GM18498 (cell line): ENCODE data around the gene RNF144A.

Experiments
- ATAC-seq: cut with Tn5 transposase; IDR thresholded peaks from one replicate; pipeline ENCODE4 v1.9.1; 2021; ENCODE audit warnings: mild to moderate bottlenecking, moderate library complexity; ENCODE audit not compliant: unreplicated experiment

RNF144A gene

GRCh38 chr2:7035884-7036283, 118.7 kb downstream of the RNF144A start:
- ATAC-seq = no peak

DNA sequence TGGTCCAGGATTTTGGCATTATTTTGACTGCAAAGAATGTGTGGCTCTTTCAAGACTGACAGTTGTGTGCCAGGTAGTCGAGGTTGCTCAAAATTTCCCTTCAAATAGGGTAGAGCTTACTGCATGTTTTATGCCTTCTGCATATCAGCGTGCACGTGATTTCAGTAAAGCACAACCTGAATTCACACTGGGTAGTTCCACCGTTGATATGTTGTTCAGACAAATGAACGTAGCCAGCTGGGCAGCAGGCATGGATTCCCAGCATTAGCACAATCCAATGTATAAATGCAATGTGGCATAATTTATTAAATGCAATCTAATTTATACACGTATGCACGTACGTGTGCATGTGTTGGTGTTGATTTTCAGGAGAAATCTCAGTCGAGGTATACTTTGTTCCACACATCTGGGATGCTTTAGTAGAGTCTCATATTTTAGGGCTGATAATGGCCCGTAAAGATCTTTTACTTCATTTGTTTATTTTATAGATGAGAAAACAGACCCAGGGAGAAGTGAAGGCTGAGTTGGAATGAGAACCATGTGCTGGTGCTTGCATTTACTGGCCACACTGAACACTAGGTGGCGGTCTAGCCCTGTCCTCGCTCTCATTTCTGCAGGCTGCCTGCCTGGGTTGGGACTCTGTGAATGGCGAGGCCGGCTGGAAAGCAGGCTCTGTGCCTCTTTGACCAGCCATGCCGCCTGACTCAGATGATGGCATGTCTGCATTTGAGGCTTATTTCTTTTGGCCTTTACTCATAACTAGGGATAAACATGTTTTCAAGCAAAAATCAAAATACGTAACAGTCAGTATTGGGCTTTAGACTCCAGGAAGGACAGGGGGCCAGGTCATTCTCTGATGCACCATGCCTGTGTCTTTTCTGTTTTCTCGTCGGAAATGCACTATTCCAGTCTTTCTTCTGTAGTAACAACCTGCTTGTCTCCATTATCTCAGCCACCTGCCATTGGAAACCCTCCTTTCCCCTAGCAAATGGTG, 120.4 kb downstream of the RNF144A start:
- peak; percentile 93 for ATAC-seq

GRCh38 chr2:7040547-7040946, 123.3 kb downstream of the RNF144A start:
- ATAC-seq = no peak

- ATAC-seq = no peak
Observed at GRCh38 chr2:7041421-7041820, 124.2 kb downstream of the RNF144A start.

GRCh38 chr2:7043690-7044089, 126.5 kb downstream of the RNF144A start:
- ATAC-seq = no peak

DNA sequence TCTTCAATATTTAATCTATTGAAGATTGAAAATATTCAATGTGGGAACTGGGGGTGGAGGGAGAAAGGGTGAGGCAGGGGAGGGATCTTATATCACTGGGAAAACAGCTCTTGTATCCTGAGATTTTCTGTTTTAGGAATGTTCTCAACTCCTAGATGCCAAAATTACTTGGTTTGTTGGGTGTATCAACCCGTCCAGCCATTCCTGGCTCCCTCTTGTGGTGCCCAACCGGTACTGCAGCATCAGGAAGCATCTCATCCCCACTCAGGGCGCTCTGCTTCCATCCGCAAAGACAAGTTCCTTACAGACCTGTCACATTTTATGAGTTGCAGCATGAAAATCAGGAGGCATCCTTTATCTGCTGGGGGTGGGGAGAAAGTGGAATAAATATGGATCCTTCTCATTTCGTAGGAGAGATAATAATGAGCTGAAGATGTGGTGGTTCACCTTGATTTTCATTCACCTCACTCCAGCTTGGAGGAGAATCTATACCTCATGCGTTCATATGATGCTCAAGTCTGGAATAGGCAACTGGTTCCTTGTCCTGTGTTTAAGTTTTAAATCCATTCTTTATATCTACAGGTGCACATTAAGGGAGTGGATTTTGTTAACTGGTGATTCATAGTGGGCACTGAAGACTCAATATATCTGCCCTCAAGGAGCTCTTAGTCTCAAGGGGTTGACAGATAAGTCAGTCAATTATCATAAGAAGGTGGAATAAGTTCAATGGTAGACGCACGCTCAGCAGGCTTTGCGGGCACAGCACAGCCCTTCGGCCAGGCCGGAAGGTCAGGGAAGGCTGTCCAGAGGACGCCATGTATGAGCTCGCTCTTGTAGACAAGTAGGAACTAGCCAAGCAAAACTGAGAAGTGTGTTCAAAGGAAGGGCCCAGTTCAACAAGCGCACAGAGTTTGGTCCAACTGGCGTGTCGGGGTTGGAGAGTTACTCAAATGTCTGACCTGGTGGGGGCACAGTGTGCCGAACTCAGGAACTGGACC, 127.3 kb downstream of the RNF144A start:
- peak; percentile 81 for ATAC-seq

DNA sequence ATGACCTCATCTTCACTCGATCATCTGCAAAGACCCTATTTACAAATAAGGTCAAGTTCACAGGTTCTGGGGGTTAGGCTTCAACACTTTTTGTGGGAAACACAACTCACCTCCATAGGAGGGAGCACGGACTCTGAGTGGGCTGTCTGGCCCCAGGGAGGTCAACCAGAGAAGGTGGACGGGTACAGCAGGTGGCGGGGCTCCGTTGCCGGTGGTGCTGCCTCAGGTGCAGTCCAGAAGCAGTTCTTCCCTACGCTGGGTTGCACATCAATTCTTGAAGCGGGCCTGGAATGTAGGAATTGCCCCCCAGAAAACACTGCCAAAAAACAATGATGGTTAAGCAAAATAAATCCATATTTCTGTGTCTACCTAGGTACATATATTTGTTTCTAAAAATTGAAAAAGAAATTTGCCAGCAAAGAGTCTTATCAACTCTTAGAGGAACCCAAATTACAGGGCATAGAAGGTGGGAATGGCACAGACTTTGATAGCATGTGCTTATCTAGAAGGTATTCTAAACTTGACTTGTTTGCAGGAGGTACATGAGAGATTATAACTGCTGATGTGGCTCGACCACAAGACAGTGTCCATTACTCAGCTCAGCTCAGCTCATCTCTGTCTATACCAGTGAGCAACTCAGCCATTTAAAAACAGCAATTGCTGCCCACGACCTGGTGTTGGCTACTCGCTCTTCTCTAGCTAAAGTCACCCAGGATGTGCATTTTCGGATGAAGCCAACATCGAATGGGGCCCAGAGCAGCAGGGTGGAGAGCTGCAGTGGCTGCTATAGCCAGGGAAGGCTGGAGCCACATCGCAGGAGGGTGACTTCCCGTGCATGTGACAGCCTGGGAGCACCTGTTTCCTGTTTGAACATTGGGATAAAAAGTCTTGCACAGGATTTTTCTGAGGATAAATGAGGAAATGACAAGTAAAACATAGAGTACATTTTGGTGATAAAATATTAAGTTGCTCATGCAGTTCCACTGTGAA, 128.7 kb downstream of the RNF144A start:
- ATAC-seq = no peak

GRCh38 chr2:7047661-7048060, 130.4 kb downstream of the RNF144A start:
- ATAC-seq = no peak

DNA sequence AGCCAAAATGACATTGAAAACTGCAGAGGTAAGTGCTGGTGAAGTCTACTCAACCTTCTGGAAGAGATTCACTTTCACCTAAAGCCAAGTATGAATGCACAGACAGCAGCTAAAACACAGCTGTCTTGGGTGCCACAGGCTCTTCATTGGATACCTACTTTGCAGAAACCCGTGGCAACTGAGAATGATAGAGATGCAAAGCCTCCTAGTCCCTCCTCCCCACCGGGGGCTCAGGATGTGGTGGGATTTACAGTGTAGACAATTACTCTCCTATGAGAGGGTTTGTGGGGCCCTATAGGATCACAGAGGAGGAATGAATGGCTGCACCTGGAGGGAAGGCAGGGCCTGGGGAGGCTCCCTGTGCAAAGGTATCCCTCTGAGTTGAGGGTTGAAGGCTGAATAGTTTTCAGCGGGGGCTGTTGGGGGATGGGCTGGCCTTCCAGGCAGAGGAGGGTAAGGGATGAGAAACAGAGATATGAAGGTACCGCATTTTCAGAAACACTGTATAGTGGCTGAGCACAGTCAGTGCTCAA, 131.6 kb downstream of the RNF144A start:
- no peak for ATAC-seq

GRCh38 chr2:7052404-7052803, 135.2 kb downstream of the RNF144A start:
- peak; percentile 77 for ATAC-seq

- ATAC-seq = no peak
Observed at GRCh38 chr2:7053650-7054265, 136.5 kb downstream of the RNF144A start.

DNA sequence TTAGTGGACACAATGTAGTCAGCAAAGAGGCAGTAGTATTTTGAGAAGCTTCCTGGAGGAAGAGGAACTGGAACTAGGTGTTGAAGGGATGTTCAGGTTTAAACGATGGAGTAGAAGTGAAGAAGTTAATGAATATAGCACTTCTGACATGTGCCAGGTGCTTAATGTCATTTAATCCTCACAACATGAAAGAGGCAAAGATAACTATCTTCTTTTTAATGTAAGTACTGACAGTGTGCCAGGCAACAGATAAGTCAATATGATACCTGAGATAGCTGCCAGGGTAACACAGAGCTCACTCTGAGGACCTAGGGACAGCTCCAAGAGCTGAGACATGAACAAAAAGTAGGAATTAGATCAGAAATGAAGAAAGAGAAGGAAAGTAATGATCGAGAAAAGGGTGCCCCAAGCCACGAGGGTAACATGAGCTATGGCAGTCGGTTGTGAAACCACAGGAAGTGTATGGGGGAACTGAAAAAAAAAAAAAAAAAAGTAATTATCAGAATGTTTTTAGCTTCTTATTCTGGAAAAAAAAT, 140.7 kb downstream of the RNF144A start:
- peak; percentile 77 for ATAC-seq

DNA sequence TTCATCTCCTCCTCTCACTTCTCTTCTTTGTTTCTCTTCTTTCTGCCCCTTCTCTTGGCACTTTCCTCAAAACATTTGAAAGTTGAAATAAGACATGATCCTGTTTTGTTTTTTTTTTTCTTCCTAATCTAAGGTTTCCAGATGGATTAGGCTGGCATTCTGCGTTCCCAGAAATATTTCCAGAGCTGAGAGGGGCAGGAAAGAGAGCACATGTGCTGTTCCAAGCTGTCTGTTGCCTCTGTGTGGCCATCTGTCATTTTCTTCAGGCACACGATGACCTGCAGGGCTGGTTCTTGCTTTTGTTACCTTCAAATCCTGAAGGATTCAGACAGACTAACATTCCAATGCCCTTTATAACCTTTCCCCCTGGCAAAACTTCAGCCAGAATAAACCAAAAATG, 142.9 kb downstream of the RNF144A start:
- no peak for ATAC-seq

DNA sequence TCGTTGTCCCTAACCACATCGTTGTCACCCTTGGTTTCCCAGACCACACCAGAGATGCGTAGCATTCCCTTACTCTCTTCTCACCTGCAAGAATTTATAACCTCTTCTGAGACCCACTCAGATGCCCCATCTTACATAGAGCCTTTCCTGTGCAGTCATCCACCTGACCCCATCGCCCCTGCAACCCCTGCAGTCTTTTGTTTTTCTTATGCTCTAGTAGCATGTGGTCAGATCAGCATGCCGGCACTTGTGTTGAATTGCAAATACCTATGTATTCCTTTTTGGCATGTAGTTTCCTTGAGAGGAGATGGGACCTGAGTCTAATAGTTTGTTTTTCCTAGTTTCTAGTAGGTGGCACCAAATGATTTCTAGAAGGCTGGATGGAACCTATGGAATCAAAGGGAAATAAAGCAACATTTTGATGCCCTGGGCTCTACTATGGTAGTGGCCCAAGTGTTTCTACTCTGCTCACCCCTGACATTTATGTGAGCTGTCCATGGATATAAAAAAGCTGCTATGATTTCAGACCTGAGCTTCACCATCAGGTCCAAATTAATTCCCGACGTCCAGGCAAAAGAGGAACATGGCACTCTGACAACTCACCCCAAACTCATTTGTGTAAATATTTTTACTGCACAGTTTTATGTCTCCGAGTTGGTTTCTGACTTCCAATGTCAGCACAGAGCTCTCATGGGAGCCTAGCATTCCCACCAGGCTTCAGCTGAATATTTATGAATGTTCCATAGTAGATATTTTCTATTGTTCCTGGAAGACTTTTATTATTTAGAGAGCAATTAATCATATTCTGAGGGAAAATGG, 143.6 kb downstream of the RNF144A start:
- ATAC-seq = no peak

- ATAC-seq = no peak
Observed at GRCh38 chr2:7061450-7061789, 144.2 kb downstream of the RNF144A start.

DNA sequence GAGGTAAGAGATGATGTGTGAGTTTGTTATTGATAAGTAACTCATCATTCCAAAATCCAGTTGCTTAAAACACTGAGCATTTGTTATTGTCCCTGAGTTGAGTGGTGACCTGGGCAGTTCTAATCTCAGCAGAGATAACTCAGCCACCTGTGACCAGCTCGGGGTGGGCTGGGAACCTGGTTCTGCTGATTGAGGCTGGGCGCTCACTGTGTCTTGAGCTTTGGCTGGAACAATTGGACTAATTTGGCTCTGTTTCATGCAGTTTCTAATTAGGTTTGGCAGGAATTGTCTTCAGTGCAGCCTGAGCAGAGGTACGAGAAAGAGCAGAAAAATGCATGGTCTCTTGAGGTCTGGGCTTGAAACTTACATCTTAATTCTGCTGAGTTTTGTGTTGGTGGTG, 144.7 kb downstream of the RNF144A start:
- ATAC-seq = no peak

DNA sequence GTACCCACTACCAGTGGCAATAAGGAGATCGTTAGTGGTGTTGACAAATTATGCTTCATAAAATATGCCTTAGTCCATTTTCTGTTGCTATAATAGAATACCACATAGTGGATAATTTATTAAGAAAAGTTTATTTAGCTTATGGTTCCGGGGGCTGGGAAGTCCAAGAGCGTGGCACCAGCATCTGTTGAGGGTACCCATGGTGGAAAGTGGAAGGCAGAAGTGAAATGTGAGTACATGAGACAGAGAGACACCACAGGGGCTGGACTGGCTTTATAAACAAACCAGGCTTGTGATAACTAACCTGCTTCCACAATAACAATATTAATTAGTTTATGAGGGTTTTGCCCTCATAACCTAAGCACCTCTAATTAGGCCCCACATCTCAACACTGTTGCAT, 146.6 kb downstream of the RNF144A start:
- ATAC-seq = no peak

DNA sequence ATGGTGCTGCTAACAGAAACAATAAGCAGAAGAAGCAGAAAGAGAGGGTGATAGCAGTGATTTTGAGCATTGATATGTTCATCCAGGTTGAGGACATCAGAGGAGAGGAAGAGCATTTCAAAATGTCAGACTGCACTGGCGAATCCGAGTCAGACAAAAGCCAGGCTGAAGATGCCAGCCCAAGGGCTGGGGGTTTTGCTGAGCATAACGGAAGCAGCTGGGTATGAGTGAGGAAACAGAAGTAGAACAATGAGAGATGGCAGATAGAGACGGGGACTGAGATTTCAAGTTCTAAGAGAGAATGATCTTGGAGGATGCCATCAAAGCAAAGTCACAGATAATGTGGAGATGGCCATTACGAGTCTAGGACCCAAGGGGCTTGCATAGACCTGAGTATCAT, 151.2 kb downstream of the RNF144A start:
- ATAC-seq = no peak

GRCh38 chr2:7070483-7070882, 153.3 kb downstream of the RNF144A start:
- ATAC-seq = no peak
